LoVo (cell line): ENCODE data around the gene CEP131.

Experiments used
- DNase-seq: peaks from one replicate; pipeline ENCODE4 v3.0.0-alpha.2; 2016; ENCODE audit warnings: low spot score

CEP131 gene

DNA sequence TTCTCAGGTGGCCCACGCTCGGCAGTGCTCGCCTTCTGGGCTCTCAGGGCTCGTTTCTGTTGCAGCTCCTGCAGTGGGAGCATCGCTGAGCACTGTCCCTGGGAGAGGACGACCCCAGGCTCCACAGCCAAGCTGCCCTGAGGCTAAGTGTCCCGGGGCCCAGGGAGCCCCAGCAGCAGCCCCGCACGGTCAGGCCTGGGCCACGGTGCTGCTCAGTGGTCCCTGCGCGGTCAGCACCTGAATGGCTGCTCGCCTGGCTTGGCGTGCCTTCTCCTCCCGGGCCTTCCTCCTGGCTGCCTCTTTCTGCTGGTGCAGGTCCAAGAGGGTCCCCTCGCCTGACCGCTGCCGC is 23.3 kb downstream of the CEP131 start:
- DNase-seq, result no peak

DNA sequence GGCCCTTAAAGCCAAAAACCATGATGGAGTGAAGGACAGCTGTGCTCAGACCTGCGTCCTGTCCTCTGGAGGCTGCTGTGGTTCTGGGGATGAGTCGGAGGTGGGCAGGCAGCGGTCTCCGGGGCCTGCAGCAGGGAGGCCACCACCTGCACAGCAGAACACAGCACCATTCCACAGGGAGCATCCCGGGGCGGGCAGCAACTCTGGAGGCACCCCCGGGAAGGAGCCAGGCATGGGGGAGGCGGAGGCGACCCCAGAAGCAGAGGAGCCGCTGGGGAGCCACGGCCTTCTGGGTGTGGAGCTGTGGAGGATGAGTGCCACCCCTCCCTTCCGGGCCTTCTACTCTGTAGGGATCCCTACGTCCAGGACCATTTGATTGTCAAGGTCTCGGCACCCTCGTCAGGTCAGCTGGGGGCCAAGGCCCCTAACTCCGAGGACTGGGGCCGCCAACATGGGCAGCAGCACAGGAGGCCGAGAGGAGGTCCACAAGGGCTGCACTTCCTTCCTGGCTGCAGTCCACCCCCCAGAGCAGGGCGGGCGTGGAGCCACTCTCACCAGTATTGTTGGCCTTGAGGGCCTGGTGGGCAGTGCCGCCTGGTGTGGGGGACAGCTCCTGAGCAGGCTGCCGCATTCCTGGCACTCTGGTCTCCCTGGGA is 23.8 kb downstream of the CEP131 start:
- DNase-seq, result no peak

DNA sequence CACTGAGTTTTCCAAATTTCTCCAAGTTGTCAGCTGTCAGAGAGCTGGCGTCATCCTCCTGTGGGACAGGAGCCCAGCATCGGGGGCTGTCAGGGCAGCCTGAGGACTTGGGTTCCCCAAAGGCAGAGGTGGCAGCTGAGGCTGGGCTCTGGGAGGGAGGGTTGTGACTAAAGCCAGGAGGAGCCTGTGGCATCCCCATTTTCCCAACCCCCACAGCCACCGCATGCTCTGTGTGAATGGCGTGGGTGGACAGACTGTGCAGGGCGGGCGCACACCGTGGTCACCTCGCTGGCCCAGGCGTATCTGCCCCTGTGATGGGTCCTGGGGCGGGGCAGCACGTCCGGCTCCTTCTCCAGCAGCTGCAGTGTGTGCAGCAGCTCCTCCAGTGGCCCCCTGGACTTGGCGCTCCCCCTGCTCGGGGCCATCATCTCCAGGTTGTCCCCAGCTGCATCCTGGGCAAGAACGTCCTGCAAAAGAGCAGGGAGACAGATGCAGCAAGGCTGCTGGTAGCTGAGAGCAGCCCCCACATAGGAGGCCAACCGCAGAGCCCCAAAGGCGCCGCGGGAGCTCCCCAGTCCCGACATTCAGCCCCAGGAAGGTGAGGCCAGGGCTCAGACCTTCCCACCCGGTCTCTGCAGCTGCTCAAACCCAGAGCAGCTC is 24.8 kb downstream of the CEP131 start:
- no peak for DNase-seq

DNA sequence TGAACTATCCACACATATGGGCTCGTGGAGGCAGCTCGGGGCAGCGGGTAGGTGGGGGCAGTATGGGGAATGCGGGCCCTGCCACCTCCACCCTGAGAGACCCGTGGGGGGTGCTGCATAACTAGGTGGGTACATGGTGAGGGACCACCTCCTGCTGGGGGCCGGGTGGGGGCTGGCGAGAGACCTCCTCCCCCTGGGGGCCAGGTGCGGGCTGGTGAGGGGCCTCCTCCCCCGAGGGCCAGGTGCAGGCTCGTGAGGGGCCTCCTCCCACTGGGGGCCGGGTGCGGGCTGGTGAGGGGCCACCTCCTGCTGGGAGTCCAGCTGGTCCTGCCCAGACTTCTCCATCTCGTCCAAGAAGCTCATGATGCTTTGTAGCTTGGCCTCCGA is 25.4 kb downstream of the CEP131 start:
- no peak for DNase-seq

DNA sequence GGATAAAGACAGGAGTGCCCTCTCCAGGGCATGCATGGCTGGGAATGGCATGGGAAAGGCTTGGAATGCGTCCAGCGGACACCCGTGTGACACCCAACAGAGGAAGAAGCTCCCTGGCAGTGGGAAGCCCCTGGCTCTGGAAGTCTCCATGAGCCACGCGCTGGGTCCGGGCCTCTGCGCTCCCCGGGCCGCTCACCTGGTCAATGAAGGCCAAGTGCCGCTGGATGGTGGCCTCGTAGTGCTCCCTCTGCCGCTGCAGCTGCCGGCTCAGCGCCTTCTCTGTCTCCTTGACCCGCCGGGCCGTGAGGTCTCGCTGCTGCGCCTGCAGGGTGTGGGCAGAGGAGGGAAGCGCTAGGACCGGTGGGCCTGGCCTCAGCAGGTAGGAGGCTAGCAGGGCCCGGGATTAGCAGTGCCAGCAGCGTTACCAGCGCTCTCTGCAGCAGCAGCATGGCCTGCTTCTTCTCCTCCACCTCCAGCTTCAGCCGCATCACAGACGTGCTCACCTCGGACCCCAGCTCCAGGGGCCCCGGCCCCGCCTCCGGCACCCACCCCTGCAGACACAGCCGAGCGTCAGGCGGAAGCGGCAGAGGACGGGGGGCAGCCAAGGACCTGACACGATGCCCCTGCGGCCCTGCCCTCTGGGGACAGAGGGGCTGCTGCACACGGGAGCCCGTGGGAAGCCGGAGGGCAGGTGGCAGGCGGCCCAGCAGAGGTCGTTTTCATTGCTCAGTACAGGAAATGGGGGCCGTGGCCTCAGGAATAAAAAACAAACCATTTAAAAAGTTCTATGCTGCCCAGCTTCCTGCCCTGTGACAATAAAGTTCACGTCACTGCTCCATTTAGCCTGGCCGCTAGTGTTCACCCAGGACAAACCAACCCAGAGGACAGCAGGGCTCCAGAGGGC is 26.0 kb downstream of the CEP131 start:
- DNase-seq, result no peak

DNA sequence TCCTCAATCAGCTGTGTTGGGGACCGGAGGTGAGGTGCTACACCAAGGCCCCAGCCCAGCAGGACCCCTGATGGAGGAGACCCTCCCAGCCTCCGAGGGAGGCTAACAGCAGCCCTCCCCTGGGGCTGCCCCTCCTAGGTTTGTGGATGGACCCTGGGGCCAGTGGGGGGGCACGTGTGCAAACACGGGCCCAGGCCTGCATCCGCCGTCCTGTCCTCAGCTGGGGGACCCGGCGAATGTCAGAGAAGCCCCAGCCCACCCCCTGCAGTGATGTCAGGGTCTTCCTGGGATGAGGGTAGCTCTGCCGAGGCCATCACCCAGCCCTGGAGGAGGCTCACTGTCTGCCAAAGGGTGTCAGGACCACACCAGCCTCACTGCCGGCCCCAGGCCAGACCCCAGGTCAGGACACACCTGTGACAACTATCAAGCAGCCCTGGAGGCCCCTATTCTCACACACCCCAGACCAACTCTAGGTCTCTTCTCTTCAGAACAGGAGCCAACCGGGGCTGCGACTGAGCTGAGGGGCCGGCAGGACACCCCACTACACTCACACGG is 26.7 kb downstream of the CEP131 start:
- no peak for DNase-seq

DNA sequence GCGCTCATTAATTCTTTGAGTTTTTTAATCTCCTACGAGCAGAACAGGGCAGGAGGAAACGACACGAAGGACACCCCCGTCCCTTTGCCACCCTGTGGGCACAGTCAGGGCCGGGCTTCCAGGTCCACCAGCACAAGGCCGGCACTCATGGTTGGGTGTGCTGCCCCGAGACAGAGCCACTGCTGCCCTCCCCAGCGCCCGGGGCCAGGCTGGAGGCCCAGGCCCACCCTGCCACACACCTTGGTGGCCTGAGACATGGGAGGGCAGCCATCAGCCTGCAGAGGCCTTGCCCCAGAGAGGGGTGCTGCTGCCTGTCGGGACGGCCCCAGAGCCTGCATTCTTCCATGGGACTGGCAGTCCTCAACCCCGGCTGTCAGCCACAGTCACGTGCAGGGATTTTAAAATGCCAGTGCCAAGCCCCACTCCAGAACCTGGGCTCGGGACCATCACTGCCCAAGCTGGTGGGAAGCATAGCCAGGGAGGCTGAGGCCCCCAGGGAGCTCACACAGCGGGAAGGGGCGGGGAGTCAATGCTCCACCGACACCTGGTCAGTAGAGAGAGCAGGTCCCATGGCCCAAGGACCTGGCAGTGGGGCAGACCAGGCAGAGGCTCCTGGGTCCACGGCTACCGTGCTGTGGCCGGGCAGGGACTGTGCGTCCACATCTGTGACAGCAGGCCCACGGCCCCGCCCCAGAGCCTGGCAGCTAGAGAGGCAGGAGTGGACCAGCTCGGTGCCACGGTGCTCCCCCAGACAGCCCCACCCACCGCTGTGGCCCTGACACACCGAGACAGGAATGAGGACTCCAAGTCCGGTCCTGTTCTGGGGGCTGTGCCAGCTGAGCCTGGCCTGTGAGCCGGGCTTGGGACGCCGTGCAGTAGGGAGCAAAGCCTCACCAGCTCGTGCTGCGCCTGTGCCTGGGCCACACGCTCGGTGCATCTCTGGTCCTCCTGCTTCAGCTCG is 27.5 kb downstream of the CEP131 start:
- no peak for DNase-seq

DNA sequence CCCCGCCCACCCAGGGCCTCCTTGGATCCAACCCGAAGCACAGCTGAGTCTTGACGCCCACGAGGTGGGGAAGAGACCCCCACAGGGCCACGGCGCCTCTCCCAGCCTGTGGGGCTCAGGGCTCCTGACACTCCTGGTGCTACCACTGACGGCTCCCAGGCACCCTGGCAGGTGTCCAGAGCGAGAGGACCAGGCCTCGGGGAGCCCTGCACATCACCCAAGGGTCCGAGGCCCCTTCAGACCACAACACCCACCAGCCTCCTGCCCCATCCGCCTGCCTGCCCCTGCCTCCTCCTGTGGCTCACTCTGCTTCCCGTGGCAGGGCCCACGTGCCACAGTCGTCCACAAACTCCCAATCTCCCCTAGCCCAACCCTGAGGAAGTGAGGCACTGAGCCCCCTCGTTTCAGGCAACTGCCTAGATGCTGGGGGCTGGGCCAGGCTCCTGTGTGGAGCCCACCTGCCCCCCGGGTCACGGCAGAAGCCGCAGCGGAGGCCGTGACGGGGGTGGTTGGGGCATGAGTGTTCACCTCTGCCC is 28.5 kb downstream of the CEP131 start:
- DNase-seq, result no peak

DNA sequence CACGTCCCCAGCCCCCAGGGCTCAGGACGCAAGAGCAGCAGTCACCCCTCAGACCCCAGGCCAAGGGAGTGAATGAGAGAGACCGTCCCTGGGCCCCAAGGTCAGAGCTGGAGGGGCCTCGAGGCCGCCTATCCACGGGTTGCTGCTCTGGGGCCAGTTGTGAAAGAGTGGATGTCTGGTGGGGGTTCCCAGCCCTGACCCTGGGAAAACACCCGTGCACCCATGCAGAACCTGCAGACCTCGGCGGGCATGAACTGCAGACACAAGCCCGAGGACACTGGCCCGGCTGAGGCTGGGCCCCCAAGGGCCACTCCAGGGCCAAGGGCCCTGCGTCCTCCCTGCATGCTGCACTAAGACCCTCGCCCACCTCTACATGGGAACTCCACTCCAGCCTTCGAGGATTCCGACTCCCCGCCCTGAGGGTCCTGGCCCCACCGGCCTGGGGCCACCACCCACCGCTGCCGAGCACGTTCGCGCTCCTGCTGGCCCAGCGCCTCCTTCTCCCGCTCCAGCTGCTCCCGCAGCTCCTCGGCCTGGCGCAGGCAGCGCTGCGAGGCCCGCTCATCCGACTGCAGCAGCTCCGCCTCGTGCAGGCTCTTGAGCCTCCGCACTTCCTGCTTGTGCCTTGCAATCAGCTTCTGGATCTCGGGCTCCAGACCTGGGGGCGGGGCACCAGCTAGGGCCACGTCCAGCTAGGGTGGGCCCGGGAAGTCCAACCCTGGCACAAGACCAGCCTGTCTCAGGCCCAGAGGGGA is 29.1 kb downstream of the CEP131 start:
- DNase-seq, result no peak

DNA sequence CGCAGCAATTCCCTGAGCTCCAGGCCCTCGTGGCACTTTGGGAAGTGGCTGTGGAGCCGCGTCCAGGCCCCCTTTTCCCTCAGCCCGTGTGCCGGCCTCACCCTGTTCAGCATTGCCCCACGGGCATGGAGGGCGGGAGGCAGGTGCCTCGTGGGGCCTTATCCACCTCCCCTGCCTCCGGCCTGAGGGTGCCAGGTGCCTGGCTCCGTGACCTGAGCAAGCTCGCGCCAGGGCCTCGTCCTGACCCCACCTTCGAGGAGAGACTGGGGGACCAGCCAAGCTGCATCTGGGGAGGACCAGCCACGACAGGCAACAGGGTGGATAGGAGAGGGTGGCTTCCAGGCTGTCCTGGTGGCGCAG is 29.7 kb downstream of the CEP131 start:
- DNase-seq, result no peak

DNA sequence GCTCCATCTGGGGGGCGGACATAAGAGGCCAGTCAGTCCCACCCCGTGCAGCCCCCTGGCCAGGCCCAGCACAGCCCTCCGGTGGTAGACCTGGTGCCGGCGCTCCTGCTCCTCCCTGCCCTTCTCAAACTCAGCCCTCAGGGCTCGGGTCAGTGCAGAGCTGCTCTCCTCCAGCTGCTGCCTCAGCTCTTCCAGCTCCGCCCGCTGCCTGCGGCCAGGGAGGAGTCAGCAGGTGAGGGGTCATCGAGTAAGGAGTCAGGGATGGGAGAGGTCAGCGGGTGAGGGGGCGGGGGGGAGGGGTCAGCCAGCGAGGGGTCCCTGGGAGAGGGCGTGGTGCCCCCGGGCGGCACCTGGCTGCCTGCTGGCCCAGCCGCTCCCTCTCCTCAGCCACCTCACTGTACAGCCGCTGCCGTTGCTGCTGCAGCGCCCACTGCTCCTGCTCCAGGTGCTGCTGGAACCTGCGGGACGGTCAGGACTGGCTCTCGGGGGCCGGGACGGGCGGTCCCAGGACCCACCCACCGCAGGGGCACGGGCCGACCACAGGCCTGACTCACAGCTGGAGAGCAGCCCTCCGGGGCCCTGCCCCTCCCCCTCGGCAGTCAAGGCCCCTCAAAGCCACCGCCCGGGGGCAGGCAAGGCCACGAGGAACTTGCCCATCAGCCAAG is 30.2 kb downstream of the CEP131 start:
- no peak for DNase-seq

DNA sequence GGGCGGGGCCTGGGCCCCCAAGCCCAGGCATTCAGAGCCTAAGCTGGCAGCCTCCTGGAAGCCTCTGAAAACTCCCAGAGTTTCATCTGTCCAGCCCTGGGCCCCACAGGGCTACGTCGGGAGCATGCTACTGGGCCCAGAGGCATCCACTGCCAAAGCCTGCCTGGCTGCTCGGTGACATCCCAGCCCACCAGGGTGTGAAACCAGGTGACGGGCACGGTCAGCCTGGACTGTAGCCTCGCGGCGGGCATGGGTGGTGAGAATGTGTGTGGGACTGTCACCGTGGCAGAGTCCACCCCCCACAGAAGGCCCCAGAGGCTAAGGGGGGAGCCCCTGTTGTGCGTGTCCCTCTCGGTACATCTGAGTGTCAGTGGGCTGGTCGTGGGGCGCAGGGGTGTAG is 31.1 kb downstream of the CEP131 start:
- no peak for DNase-seq

DNA sequence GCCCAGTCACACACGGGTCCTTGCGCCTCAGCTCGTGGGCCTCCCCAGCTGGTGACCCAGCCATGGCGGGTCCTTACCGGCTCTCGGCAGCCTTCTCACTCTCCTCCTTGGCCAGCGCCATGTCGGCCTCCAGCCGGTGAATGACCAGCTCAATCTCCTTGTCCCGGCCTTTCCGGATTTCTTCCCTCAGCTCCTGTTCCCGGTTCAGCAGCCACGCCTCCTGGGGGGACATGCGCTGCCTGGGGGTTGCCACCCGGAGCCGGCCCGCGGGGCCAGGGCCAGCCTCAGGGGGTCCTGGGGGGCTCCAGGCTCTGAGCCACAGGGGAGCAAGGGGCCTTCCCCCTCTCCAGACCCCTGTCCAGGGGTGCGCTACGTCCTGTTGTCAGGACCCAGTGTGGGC is 31.6 kb downstream of the CEP131 start:
- no peak for DNase-seq

DNA sequence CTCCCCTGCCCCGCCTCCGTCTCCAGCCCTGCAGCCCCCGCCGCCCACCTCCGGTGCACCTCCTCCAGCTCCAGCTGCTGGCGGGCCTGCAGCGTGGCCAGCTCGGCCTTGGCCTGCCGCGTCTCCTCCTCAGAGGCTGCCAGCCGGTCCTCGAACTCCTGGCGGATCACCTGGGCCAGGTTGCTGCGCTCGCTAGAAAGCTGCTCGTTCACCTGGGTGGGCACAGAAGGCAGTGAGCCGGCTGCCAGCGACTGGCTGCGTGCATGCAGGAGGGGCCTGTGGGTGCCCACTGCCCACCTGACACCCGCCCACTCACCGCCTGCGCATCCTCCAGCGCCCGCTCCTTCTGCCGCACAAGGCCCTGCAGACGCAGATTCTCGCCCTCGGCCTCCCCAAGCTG is 32.2 kb downstream of the CEP131 start:
- no peak for DNase-seq

DNA sequence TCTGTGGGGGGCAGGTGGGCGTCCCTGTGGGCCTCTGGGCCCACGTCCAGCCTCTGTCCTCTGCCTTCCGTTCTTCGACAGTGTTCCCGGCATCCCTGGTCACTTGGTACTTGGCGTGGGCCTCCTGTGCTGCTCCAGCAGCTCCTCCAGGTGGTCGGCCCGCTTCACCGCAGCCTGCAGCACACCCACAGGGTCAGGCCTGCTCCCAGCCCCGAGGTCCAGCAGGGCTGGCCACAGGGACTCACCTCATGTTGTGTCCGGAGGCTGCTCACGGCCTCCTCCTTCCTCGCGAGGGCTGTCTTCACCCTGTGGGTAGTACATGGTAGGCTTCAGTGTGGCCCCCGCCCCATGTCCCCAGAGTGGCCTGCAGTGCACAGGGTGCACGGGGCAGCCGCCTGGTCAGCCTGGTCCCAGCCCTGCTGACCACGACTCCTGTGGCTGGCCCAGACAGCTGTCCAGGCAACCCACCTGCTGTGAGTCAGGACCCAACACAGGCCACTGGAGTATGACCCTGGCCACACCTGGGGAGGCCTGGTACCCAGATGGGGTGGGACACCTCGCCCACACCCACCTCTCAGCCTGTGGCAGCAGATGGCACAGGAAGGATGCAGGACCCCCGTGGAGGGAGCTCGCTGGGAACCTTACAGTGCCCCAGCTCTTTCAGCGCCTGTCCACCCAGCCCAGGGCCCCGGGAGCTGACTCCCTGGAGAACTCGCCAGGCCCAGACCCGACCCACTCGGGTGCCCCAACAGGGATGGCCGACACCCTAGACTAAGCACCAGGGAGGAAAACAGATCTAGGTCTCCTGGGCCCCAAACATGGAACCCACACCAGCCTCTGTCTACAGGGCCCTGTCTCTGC is 32.9 kb downstream of the CEP131 start:
- no peak for DNase-seq

DNA sequence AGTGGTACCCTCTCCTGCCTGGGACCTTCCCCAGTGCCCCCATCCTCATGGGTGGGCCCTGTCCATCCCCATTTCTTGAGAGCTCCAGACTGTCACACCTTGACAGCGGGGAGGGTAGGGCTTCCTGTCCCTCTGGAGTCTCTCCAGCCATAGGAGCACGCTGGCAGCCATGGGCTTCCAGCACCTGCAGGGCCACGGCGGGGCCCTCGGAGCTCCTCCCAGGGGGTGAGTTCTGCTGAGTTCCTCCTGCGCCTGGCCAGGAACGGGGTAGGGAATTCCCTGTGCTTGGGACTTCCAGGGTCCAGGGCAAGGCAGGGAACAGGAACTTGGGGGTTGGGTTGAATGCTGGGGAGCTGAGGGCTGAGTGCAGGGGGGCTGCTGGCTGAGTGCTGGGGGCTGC is 33.7 kb downstream of the CEP131 start:
- no peak for DNase-seq

DNA sequence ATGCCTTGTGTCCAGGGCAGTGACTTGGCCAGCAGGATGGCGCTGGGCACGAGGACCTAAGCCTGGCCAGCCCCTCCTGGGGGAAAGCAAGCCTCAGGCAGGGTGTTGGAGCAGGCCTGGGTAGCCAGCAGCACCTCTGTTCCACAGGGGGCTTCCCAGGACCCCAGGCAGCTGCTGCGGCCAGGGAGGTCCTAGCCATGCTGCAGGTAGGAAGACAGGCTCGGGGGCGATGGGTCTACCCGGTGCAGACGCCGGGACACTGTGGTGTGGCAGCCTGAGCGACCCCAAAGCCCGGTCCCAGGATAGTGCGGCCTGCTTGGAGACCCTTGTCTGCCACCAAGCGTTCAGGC is 34.3 kb downstream of the CEP131 start:
- DNase-seq, result no peak

DNA sequence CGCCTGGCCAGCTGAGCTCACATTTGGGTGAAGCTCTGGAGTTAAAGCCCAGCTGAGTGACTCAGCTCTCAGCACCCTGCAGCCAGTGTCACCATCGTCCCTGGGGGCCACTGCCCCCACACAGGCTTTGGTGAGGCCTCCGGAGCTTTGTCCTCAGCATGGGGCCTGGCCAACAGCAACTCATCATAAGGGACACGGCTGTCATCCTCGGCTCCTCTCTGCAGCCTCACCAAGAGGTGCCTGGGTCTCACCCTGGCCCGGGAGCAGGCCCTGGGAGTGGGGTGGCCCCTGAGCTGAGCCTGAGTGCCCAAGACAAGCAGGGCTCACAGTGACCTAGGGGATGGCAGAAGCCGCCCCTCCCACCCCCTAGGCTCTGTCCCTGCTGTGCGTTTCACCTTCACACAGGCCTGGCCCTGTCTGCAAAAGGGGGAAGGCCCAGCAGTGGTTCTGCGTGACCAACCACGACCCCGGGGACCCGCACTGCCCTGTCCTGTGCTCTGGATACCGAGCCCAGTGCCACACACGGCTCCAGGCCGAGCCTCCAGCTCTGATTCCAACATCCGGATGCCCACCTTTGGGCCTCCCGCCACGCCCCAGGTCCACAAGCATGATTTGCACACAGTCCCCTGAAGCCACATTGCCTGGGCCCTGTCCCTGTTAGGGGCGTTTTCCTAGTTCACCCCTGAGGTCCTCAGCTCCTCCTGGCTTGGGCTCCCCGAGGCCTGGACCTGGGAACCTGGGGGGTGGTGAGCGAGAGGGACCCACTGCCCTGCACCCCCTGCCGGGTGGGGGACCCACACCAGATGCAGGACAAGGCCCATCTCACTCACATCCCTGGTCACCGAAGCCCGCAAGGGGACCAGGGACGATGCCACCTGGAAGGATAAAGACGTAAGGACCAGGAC is 34.9 kb downstream of the CEP131 start:
- DNase-seq, result no peak
